ENCODE results near the gene CST6. TPM values are rescaled to one million over a fixed set of nuclear protein-coding genes. Genes with fewer than 3 reads are reported as not detected.

CST6 gene
- total RNA-seq, 2 donors from 2014 or later, result 2.1 to 4.2 TPM

DNA sequence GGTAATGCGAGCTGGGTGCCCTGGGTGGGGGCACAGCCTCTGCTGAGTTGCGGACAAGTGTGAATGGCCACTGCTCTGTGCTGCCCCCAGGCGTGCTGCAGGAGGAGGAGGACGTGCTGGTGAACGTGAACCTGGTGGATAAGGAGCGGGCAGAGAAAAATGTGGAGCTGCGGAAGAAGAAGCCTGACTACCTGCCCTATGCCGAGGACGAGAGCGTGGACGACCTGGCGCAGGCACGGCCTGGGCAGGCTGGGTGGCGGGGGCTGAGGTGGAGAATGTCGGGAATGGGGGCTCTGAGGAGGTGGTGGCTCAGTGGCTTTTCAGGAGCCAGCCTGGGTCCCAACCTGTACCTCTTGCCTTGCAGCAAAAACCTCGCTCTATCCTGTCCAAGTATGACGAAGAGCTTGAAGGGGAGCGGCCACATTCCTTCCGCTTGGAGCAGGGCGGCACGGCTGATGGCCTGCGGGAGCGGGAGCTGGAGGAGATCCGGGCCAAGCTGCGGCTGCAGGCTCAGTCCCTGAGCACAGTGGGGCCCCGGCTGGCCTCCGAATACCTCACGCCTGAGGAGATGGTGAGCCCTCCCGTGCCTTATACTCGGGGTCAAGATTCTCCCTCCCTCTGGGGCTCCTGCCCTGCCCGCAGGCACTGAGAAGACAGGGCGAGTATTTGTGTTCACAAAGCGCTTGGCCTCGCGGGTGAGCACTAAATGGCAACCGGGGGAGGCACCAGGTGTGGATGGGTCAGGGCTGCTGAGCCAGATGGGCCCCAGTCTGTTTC is 45.6 kb upstream of the CST6 start:
- Histone ChIP-seq H3K4me1 (ENCODE audit: control insufficient read depth, insufficient read depth, low read length) (peaks cover 4% of the 10 kb centered on the region), H3K4me3 (ENCODE audit: low read length) (no peak overlapping the region), H3K27ac (ENCODE audit: low read depth, low read length) (no peak overlapping the region), H3K9me3 (ENCODE audit: control insufficient read depth, low read length) (no peaks in the 10 kb centered on the region), H3K27me3 (ENCODE audit: control insufficient read depth, insufficient read depth, low read length, poor library complexity, severe bottlenecking) (no peaks in the 10 kb centered on the region), H3K9ac (ENCODE audit: extremely low read depth, low read length, poor library complexity, severe bottlenecking) (no peak overlapping the region), H3K36me3 (ENCODE audit: control insufficient read depth, insufficient read depth, low read length) (peaks cover 56% of the 10 kb centered on the region)
- no peaks in the 10 kb centered on the region for H3K27me3 Mint-ChIP-seq (ENCODE audit: insufficient read depth)
- no peak overlapping the region for H3K4me3 Mint-ChIP-seq
- 95 to 97% methylated on average over 27 to 36 of the region's 36 CpGs for WGBS, 2 experiments (ENCODE audit: insufficient coverage in 1 of 2, insufficient read length in 1 of 2)
- DNase-seq, result no peak
- no peaks in the 10 kb centered on the region for H3K9me3 Mint-ChIP-seq
- TF ChIP-seq, protein P1, sequence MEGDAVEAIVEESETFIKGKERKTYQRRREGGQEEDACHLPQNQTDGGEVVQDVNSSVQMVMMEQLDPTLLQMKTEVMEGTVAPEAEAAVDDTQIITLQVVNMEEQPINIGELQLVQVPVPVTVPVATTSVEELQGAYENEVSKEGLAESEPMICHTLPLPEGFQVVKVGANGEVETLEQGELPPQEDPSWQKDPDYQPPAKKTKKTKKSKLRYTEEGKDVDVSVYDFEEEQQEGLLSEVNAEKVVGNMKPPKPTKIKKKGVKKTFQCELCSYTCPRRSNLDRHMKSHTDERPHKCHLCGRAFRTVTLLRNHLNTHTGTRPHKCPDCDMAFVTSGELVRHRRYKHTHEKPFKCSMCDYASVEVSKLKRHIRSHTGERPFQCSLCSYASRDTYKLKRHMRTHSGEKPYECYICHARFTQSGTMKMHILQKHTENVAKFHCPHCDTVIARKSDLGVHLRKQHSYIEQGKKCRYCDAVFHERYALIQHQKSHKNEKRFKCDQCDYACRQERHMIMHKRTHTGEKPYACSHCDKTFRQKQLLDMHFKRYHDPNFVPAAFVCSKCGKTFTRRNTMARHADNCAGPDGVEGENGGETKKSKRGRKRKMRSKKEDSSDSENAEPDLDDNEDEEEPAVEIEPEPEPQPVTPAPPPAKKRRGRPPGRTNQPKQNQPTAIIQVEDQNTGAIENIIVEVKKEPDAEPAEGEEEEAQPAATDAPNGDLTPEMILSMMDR (conservative IDR thresholded peaks at IDR 0.05), result no peak
- peaks cover 62% of the 10 kb centered on the region for H3K36me3 Mint-ChIP-seq (ENCODE audit: low read depth)
- peaks cover 12% of the 10 kb centered on the region for H3K4me1 Mint-ChIP-seq
- H3K27ac Mint-ChIP-seq, result no peak overlapping the region

DNA sequence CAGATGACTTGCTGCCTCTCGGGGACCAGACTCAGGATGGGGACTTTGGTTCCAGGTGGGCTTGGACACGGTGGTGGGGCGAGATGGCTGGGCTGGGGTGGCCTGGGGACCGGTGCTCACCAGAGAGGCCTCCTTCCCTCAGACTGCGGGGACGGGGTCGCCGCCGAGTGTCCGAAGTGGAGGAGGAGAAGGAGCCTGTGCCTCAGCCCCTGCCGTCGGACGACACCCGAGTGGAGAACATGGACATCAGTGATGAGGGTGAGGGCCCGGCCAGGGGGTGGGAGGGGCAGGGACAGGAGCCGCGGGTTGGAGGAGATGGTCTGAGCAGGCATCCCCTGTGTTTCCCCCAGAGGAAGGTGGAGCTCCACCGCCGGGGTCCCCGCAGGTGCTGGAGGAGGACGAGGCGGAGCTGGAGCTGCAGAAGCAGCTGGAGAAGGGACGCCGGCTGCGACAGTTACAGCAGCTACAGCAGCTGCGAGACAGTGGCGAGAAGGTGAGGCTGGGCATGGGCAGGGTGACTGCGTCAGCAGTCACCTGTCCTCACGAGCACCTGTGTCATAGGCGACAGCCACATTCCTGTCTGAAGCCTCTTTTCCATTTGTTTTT is 44.4 kb upstream of the CST6 start:
- Histone ChIP-seq H3K9ac (ENCODE audit: extremely low read depth, low read length, poor library complexity, severe bottlenecking) (no peak overlapping the region), H3K4me1 (ENCODE audit: control insufficient read depth, insufficient read depth, low read length) (peaks cover 4% of the 10 kb centered on the region), H3K36me3 (ENCODE audit: control insufficient read depth, insufficient read depth, low read length) (peaks cover 65% of the 10 kb centered on the region), H3K4me3 (ENCODE audit: low read length) (no peak overlapping the region), H3K27me3 (ENCODE audit: control insufficient read depth, insufficient read depth, low read length, poor library complexity, severe bottlenecking) (no peaks in the 10 kb centered on the region), H3K9me3 (ENCODE audit: control insufficient read depth, low read length) (no peaks in the 10 kb centered on the region), H3K27ac (ENCODE audit: low read depth, low read length) (no peak overlapping the region)
- no peak for DNase-seq
- Mint-ChIP-seq H3K9me3 (no peaks in the 10 kb centered on the region), H3K4me1 (peaks cover 8% of the 10 kb centered on the region), H3K27me3 (ENCODE audit: insufficient read depth) (no peaks in the 10 kb centered on the region), H3K36me3 (ENCODE audit: low read depth) (peaks cover 71% of the 10 kb centered on the region), H3K4me3 (no peak overlapping the region), H3K27ac (no peak overlapping the region)
- 96 to 97% methylated on average over 16 to 30 of the region's 30 CpGs for WGBS, 2 experiments (ENCODE audit: insufficient coverage in 1 of 2, insufficient read length in 1 of 2)
- TF ChIP-seq, protein P1 (conservative IDR thresholded peaks at IDR 0.05), result no peak

DNA sequence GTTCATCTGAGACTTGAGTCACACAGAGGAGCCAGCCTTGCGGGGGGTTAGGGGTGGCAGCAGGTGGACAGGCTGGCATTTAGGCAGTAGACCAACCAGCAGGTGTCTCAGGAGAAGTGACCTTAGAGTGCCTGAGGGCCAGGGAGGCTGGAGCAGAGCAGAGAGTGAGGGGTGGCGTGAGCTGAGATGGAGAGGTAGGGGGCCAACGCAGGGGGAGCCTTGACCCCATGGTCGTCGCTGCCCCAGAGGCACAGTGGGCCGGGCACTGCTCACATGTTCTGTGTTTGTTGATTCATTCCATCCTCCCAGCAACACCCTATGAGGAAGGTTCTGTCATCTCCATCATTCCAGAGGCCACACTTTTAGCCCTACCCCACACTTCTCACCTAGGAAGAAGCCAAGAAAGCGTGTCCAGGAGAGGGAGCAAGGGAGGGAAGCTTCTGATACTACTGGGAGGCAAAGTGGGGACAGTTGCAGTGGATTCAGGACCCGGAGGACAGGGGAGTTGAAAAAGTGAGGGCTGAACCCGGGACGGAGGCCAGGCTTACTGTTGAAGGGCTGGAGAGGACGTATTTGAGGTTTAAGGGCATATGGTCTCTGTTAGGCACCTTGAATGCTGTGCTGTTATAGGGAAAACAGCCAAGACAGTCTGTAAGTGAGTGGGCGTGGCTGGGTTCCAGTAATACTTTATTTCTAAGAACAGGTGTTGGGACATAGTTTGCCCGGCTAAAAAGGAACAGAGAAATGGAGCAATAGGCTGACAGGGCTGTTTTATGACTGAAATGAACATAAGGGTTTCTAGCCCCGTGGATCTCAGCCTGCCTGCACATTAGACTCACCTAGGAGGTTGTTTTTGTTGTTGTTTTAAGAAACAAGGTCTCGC is 43.0 kb upstream of the CST6 start:
- TF ChIP-seq, protein P1 (conservative IDR thresholded peaks at IDR 0.05), result peak; percentile 37
- Mint-ChIP-seq H3K9me3 (no peaks in the 10 kb centered on the region), H3K27ac (no peak overlapping the region), H3K4me1 (no peaks in the 10 kb centered on the region), H3K36me3 (ENCODE audit: low read depth) (peaks cover 80% of the 10 kb centered on the region), H3K4me3 (no peak overlapping the region), H3K27me3 (ENCODE audit: insufficient read depth) (no peaks in the 10 kb centered on the region)
- WGBS, 2 experiments (ENCODE audit: insufficient coverage in 1 of 2, insufficient read length in 1 of 2), result 95 to 98% methylated on average over 10 to 14 of the region's 15 CpGs
- no peaks in the 10 kb centered on the region for H3K4me1 ChIP-seq (ENCODE audit: control insufficient read depth, insufficient read depth, low read length)
- no peak overlapping the region for H3K4me3 ChIP-seq (ENCODE audit: low read length)
- no peaks in the 10 kb centered on the region for H3K27me3 ChIP-seq (ENCODE audit: control insufficient read depth, insufficient read depth, low read length, poor library complexity, severe bottlenecking)
- no peaks in the 10 kb centered on the region for H3K9me3 ChIP-seq (ENCODE audit: control insufficient read depth, low read length)
- H3K9ac ChIP-seq (ENCODE audit: extremely low read depth, low read length, poor library complexity, severe bottlenecking), result no peak overlapping the region
- no peak for DNase-seq
- peaks cover 75% of the 10 kb centered on the region for H3K36me3 ChIP-seq (ENCODE audit: control insufficient read depth, insufficient read depth, low read length)
- no peak overlapping the region for H3K27ac ChIP-seq (ENCODE audit: low read depth, low read length)

All from endodermal cell (in vitro differentiated cells).